Raji (cell line): ENCODE data around the gene RBMS1.

Experiments used
- POLR2A ChIP-seq: IDR thresholded peaks from 2 replicates; pipeline ENCODE4 v1.6.1; 2011; ENCODE audit warnings: low read depth, low read length, control low read depth; ENCODE audit not compliant: insufficient read depth

The RBMS1 gene

GRCh38 chr2:160293391-160294091, 200.1 kb downstream of the RBMS1 start:
- TF ChIP-seq POLR2A, result no peak

- no peak for TF ChIP-seq POLR2A
Observed at GRCh38 chr2:160292225-160292624, 201.4 kb downstream of the RBMS1 start.

GRCh38 chr2:160291382-160291781, 202.2 kb downstream of the RBMS1 start:
- TF ChIP-seq POLR2A, result no peak

DNA sequence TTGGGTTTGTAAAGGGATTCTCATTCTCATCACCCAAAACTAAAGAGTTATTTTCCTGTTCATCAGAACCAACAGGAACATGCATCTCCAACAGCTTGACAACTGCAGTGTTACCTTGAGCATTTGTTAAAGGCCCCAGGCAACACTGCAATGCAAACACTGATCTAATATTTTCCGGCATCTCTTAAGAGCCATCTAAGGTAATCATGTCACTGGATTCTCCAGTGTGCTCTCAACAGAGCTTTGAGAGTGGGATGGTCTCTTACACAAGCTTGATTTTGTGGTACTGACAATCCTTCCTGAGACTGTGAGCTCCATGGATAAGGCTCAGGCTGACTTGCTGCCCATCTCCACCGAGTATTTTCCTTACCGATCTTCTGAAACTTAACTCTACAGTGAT, 203.0 kb downstream of the RBMS1 start:
- TF ChIP-seq POLR2A, result no peak

GRCh38 chr2:160289831-160290230, 203.8 kb downstream of the RBMS1 start:
- TF ChIP-seq POLR2A, result no peak

- TF ChIP-seq POLR2A, result no peak
Observed at GRCh38 chr2:160289126-160289525, 204.5 kb downstream of the RBMS1 start.

DNA sequence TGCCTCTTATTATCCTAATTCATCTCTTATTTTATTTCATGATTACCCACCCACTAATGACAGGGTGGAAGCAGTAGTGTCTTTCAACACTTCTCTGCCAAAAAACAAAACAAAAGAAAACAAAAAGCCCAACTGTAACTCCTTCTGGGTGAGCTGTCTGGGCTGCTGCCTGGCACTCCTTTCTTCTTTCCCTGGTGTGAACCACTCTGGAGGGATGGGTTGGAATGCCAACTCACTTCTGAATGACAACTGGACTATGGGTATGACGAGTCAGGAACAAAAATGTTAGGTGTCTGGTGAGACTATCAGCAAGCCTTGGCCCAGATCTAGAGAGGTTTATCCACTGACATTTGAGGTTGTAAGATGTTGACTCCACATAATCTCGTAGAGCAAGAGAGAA, 205.3 kb downstream of the RBMS1 start:
- no peak for TF ChIP-seq POLR2A

DNA sequence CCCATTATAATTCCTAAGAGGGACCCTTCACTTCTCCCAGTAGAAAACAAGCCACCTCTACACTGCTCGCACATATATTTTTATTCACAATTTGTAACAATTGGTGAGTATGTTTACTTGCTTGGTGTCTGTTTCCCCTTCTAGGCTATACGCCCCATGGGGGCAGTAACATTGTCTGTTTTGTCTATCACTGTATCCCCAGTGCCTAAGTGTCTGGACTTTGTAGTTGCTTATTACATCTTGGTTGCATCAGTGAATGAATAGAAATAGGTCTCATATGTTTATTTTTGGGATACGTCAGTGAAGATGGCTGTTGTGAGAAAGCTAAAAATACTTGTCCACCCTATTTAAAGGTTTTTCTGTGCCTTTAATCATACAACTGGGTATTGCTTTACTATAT, 206.1 kb downstream of the RBMS1 start:
- no peak for TF ChIP-seq POLR2A

GRCh38 chr2:160286551-160286950, 207.1 kb downstream of the RBMS1 start:
- TF ChIP-seq POLR2A, result no peak

GRCh38 chr2:160283675-160284074, 209.9 kb downstream of the RBMS1 start:
- no peak for TF ChIP-seq POLR2A

DNA sequence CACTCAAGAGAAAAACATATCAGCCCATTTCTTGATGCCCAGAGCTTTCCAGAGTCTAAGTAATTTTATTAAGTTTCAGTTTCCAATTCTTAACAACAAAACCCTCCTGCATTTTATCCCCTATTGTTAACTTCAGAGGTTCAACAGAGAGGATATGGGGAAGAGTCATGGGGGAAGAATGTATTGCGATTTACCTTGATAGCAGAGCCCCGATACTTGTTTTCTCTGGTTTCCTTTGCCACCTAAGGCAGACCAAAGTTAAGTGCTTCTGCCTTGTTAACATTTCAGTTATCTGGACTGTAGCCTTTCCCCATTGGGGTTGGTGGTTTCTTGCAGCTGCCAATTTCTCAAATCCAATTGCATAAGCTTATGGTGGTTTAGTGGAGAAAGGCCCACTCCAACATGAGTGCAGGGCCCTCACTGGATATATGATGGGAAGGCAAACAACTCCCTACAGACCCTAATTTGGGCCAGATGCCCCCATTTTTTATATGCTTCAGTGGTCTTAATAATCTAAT, 211.5 kb downstream of the RBMS1 start:
- no peak for TF ChIP-seq POLR2A

- TF ChIP-seq POLR2A, result no peak
Observed at GRCh38 chr2:160281213-160281612, 212.4 kb downstream of the RBMS1 start.

DNA sequence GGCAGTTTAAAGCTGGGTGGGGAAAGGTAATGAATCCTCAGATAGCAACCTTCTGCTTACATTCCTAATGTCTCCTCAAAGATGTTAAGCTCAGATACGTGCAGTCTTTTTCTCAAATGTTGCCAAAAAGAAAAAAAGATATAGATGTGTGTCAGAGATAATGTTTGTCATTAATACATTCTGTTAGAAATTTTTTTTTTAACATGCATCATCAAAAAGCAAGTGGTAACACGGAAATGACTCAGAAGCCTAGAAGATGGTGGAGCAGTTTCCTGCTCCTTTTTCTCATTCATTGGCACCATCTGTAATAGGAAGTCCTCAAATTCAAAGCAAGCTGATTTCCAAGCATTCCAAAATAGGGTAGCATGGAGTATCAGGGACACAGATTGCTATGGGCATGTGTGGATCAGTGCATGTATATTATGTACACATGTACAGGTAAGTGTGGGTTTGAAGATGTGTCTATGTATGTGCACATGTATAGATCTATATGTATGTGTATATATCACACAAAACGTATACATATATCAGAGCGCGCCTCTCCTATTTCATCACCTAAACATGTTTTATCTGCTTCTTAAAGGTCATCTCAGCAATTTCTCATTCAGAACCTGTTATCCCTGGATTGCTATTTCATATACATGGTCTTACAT, 213.7 kb downstream of the RBMS1 start:
- no peak for TF ChIP-seq POLR2A

- TF ChIP-seq POLR2A, result no peak
Observed at GRCh38 chr2:160278879-160279177, 214.8 kb downstream of the RBMS1 start.

GRCh38 chr2:160278101-160278878, 215.3 kb downstream of the RBMS1 start:
- no peak for TF ChIP-seq POLR2A

DNA sequence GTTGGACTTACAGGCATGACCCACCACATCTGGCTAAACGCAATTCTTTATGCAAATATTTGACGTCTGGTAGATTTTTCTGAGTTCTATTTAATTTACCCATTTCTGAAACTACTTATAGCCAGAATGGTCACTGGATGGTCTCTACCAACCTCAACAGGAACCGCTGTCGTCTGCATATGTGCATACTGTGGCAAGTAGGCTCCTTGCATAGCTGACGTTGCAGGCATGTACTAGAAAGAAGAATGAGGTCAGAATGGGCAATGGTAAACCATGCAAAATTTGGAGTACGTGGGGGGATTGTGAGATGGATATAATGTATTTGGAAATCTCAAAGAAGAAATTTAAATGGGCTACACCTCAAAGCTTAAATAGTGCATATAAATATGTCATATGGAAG, 216.5 kb downstream of the RBMS1 start:
- TF ChIP-seq POLR2A, result no peak

- no peak for TF ChIP-seq POLR2A
Observed at GRCh38 chr2:160275656-160276055, 218.0 kb downstream of the RBMS1 start.
